ENCODE data around the gene SRSF4. TPM values are rescaled to one million over a fixed set of nuclear protein-coding genes. Genes with fewer than 3 reads are reported as not detected.
"Not testable (repeated sequence)": the region's sequence is repeated elsewhere in the genome, so short reads cannot be mapped to it uniquely, and the experiment has no call there.

Gene SRSF4
- total and polyA plus RNA-seq, 4 donors = 56.7 to 69.3 (median 67.7) TPM

DNA sequence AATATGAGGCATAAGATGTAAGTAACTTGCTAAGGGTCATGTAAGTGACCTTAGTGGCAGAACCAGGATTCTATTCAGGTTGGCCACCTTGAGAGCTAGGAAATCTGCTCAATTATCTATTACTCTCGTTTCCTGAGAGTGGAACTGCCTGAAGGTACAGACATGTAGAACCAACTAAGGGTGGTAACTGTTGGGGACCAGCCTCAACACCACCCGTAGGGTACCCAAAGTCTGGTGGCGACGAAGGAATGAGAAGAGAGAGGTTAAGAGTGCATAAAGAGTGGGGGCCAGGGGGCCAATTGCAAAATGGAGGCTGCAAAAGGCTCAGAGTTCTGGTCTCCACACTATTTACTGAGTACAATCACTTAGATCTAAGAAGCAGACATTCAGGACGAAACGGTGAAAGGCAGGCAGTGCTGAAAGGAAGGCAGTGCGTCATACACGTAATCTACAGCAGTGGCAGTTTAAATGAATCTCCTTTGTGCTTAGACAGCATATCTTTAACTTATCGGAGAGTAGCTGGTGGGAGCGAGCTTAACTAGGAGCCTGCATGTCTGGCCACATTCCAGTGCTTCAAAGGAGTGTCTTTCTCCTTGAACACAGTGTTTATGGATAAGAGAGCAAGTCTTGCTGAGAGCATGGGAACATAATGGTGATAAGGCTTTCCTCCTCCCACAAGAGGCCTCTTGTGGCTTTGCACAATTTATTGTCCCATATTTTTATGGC lies 25.0 kb downstream of the SRSF4 start:
- Histone ChIP-seq H3K9ac (ENCODE audit: insufficient read depth in 1 of 2, low read length in 2 of 2) (peak overlapping the region in 1 of 2 donors; percentile 54), H3K4me1 (ENCODE audit: control insufficient read depth in 5 of 5, insufficient read depth in 5 of 5, low read length in 5 of 5) (peaks cover 5 to 11% (median 8%) of the 10 kb centered on the region in 5 donors), H3K36me3 (ENCODE audit: control insufficient read depth in 4 of 4, insufficient read depth in 4 of 4, low read length in 4 of 4) (peaks cover 19 to 54% (median 37%) of the 10 kb centered on the region in 4 donors), H3K4me3 (no peak overlapping the region), H3K27ac (ENCODE audit: low read depth in 1 of 2, low read length in 1 of 2) (peak overlapping the region in 1 of 2 donors; percentile 7), H3K27me3 (ENCODE audit: control insufficient read depth in 3 of 3, insufficient read depth in 3 of 3, low read length in 2 of 3) (no peaks in the 10 kb centered on the region), H3K9me3 (ENCODE audit: control insufficient read depth in 4 of 4, insufficient read depth in 3 of 4, low read length in 3 of 4) (no peaks in the 10 kb centered on the region)
- ATAC-seq (ENCODE audit: insufficient read depth, low FRiP score) (no peak), DNase-seq (peak; percentile 54 to 70 (median 66))
- TF ChIP-seq, protein P1, sequence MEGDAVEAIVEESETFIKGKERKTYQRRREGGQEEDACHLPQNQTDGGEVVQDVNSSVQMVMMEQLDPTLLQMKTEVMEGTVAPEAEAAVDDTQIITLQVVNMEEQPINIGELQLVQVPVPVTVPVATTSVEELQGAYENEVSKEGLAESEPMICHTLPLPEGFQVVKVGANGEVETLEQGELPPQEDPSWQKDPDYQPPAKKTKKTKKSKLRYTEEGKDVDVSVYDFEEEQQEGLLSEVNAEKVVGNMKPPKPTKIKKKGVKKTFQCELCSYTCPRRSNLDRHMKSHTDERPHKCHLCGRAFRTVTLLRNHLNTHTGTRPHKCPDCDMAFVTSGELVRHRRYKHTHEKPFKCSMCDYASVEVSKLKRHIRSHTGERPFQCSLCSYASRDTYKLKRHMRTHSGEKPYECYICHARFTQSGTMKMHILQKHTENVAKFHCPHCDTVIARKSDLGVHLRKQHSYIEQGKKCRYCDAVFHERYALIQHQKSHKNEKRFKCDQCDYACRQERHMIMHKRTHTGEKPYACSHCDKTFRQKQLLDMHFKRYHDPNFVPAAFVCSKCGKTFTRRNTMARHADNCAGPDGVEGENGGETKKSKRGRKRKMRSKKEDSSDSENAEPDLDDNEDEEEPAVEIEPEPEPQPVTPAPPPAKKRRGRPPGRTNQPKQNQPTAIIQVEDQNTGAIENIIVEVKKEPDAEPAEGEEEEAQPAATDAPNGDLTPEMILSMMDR (IDR thresholded peaks at IDR 0.05; ENCODE audit: control extremely low read depth, extremely low read depth) = no peak
- WGBS, 2 donors = 52 to 73% methylated on average over 10 of the region's 10 CpGs

DNA sequence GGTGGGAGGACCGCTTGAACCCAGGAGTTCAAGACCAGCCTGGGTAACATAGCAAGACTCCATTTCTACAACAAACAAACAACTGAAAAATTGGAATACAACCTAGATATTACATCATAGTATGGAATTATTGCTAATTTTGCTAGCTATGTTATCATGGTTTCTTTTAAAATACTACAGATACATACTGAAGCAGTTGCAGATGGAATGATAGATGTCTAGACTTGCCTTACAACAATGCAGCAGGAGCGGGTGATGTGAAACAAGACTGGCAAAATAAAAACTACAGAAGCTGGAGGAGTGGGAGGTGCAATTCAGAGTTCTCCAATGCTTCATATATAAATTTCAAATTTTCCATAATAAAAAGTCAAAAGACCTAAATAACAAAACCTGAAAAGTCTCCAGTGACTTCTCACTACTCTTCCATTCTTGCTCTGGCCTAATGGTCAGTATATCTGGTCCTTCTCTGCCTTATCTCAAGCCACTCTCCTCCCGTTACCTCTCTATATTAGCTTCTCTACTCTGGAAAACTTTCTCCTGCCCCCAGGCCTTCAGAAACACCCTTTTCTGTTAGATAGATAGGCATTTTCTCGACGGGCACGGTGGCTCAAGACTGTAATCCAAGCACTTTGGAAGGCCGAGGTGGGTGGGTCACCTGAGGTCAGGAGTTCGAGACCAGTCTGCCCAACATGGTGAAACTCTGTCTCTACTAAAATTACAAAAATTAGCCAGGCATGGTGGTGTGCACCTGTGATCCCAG lies 29.5 kb downstream of the SRSF4 start:
- 94 to 95% methylated on average over 8 of the region's 8 CpGs for WGBS, 2 donors
- DNase-seq = no peak

DNA sequence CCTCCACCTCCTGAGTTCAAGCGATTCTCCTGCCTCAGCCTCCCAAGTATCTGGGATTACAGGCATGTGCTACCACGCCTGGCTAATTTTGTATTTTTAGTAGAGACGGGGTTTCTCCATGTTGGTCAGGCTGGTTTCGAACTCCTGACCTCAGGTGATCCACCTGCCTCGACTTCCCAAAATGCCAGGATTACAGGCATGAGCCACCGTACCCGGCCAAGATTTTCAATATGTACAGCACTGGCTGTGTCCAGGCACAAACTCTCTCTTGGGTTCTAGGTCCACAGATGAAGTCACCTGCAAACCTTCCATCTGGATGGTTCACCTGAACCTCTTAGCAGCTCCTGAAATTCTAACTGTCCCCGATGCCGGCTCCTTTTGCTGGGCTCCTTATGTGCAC lies 31.4 kb downstream of the SRSF4 start:
- peaks cover 49 to 65% (median 58%) of the 10 kb centered on the region in 4 donors for H3K36me3 ChIP-seq (ENCODE audit: control insufficient read depth in 4 of 4, insufficient read depth in 4 of 4, low read length in 4 of 4)
- not testable (repeated sequence) for ATAC-seq (ENCODE audit: insufficient read depth, low FRiP score); H3K9me3 ChIP-seq (ENCODE audit: control insufficient read depth in 4 of 4, insufficient read depth in 3 of 4, low read length in 3 of 4); DNase-seq; H3K4me1 ChIP-seq (ENCODE audit: control insufficient read depth in 5 of 5, insufficient read depth in 5 of 5, low read length in 5 of 5); H3K4me3 ChIP-seq; H3K27me3 ChIP-seq (ENCODE audit: control insufficient read depth in 3 of 3, insufficient read depth in 3 of 3, low read length in 2 of 3); H3K27ac ChIP-seq (ENCODE audit: low read depth in 1 of 2, low read length in 1 of 2); H3K9ac ChIP-seq (ENCODE audit: insufficient read depth in 1 of 2, low read length in 2 of 2)
- 97% methylated on average over 9 of the region's 9 CpGs for WGBS, 2 donors

More for the DNA sequence above, 29.5 kb downstream of the SRSF4 start:
- no peak overlapping the region for H3K9ac ChIP-seq (ENCODE audit: insufficient read depth in 1 of 2, low read length in 2 of 2)
- no peaks in the 10 kb centered on the region for H3K9me3 ChIP-seq (ENCODE audit: control insufficient read depth in 4 of 4, insufficient read depth in 3 of 4, low read length in 3 of 4)
- H3K27me3 ChIP-seq (ENCODE audit: control insufficient read depth in 3 of 3, insufficient read depth in 3 of 3, low read length in 2 of 3) = no peaks in the 10 kb centered on the region
- H3K4me1 ChIP-seq (ENCODE audit: control insufficient read depth in 5 of 5, insufficient read depth in 5 of 5, low read length in 5 of 5) = peaks cover 0 to 6% (median 4%) of the 10 kb centered on the region in 5 donors
- H3K36me3 ChIP-seq (ENCODE audit: control insufficient read depth in 4 of 4, insufficient read depth in 4 of 4, low read length in 4 of 4) = peaks cover 40 to 62% (median 55%) of the 10 kb centered on the region in 4 donors
- no peak overlapping the region for H3K4me3 ChIP-seq
- no peak for ATAC-seq (ENCODE audit: insufficient read depth, low FRiP score)
- no peak overlapping the region for H3K27ac ChIP-seq (ENCODE audit: low read depth in 1 of 2, low read length in 1 of 2)
- TF ChIP-seq, protein P1 (IDR thresholded peaks at IDR 0.05; ENCODE audit: control extremely low read depth, extremely low read depth) = no peak
